HG02840 (cell line): ENCODE data around the gene AKT3.

Source experiments
- ATAC-seq: cut with Tn5 transposase; IDR thresholded peaks from one replicate; pipeline ENCODE4 v1.9.1; 2021; ENCODE audit warnings: mild to moderate bottlenecking, moderate library complexity, moderate number of reproducible peaks; ENCODE audit not compliant: unreplicated experiment, low FRiP score

The AKT3 gene

DNA sequence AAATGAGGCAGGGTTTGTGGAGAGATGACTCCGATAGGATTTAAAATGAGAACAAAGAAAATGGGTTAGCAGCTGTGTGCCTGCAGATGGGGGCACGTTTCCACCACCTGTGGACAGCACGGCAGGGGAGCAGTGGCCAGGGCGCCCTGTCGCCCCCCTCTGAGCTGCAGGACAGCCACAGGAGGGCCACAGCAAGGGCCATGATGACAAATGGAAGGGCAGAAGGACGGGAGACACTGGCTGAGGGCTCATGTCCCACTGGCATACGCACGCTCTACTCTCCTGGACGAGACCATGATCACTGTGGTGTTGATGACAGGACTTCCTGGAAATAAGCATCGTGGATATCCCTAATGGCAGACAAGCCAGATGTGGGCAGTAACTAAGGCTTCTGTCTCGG lies 353.2 kb downstream of the AKT3 start:
- ATAC-seq = no peak

DNA sequence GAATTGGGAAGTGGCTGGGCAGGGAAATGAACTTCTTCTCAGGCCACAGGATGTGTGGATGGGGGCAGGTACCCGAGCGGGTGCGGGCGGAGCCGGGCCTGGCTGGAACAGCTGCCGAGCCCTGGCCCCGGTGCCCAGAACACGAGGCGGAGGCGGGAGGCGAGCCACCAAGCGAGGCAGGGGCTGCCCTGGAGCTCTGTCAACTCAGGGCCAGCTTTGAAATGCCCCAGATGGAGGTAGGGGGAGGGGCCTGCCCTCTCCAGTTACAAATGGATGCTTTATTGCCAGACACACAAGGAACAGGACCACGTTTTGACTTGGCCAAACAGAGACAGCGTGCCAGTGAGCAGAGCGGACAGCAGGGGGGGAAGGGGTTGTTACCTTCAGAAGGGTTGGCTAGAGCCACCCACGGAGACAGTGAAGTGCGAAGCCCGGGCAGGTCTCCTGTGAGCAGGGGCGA lies 353.8 kb downstream of the AKT3 start:
- ATAC-seq = no peak

DNA sequence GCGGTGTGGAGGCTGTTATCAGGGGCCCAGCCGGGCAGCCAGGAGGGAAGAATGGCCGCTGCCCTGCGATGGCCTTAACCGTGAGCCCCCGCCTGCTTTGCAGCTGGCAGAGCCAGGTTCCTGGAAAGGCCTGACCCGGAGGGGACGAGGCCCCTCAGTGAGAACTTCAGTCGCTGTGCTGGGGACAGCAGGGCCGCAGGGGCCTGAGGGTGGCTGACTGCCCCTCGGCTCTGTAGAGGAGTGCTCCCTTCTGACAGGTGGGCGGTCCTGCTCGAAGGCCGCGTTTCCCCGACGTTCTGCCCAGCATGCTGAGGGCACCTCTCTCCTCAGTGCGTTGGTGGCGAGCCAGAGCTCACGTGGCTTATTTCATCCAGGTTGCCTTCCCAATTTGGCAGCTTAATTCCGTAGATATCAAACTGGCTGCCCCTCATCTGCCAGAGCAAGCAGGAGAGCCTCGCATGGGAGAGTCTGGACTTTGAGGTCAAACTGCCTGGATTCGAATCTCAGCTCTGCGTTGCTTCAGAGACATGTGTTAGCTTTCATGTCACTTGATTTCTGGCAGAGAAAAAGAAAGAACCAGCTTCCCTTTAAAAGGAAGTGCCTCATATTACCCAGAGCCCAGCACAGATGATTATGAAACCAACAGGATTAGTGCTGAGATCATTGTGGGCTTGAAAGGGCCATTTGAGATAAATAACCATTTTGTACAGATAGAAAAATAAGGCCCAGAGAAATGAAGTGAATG lies 354.4 kb downstream of the AKT3 start:
- no peak for ATAC-seq

DNA sequence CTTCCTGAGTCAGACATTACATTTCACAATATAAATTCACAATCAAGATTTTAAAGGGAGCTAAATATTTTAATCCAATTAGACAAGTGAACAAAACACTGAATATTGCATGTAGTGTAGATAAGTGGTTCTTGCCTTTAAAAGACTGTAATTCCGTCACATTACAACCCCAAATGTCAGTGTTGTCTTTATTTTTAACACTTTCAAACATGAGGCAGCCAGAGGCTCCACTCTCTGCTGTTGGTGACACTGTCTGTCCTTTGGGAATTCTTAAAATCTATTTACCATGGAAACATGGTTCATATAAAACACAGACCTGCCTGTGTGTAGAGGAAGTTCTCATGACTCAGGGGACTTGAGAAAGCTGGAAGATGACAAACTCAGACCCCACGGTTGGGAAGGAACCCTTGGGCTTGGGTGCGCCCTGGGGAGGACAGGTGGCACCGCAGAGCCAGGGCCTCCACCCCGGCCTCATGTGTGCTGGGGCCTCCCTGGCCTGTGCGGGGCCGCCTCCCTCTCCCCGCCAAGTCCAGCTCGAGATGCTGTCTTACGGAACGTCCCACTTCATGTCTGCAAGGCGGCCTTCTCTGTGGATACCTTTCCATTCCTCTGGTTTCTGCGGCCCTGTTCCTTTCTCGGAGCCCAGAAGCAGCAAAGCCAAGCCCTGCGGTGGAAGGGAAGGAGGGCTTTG lies 355.2 kb downstream of the AKT3 start:
- ATAC-seq = no peak

DNA sequence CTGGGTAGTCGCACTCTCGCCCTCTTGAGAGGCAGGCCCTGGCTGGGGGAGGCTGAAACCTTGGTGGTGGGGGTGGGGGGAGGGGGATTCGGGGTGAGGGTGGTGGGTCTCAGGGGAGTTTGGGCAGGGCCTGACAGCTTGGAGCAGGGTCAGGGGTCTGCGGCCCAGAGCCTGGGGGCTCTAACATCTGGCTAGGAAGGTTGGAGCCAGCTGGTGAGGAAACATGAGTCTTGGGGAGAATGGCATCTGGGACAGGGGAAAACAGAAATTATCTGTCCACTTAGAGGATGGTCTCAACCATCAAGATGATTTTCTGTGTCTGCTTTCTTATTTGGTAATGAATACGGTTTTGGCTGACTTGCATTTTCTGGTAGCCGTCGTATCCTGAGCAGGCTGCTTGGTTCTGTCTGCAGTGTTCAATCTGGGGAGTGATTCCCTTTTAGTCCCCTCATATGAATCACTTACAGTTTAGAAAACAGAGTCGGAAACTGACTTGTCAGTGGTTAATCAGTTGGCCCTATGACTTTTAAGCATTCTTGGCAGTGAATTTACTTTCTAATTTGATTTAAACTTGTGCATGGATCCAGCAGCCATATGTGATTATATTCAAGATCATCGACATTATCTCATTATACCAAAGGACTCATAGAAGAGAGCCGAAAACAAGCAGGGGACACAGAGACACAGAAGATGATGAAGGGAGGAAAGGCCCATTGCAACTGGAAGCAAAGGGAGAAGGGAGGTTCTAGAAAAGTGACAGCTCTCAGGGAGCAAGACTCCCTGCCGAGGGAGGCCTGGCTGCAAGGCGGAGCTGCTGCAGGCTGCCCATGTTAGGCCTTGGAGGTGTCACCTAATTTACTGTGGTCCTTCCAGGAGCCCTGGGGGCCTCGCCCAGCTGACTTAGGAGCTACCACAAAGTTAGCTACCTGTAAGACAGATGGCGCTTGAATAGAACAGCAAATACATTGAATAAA lies 356.6 kb downstream of the AKT3 start:
- no peak for ATAC-seq

DNA sequence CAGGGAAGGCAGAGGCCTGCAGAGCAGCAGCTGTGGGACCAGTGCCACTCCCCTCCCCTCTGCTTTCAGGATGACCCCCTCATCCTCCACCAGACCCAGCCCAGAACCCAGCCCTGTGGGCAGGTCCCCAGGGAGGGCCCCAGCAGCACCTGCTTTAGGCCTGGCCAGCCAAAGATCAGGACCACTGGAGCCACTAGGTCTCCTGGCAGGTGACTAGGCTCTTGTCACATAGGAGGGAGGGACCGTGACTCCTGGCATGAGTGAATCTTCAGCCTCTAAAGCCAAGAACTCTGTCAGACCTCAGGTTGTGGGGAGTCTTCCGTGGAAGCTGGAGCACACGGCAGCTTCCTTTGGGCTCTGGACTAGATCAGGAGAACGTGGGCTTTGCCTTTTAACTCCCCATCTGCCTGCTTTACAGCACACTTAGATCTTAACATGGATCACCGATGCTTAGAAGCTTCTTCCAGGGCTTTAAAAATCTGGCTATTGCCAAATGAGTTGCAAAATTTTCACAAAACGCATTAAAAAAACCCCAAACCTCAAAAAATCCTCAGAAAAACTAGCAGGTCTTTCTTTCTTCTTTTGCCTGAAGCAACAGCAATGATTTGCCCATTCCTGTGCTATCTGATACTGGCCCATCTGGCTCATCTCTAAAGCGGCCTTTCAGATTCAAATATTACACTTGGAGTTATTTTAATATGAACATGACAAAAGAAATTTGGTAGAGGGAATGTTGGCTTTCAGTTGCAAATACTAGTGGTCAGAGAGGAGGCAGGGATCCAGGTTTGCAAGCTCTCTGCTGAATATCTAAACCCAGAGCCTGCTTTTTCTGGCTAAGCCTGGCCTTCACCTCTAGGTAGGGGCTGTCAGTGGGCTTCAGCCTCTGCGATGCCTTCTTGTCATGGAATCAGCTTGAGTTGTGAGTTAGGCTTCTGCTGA lies 359.0 kb downstream of the AKT3 start:
- no peak for ATAC-seq

DNA sequence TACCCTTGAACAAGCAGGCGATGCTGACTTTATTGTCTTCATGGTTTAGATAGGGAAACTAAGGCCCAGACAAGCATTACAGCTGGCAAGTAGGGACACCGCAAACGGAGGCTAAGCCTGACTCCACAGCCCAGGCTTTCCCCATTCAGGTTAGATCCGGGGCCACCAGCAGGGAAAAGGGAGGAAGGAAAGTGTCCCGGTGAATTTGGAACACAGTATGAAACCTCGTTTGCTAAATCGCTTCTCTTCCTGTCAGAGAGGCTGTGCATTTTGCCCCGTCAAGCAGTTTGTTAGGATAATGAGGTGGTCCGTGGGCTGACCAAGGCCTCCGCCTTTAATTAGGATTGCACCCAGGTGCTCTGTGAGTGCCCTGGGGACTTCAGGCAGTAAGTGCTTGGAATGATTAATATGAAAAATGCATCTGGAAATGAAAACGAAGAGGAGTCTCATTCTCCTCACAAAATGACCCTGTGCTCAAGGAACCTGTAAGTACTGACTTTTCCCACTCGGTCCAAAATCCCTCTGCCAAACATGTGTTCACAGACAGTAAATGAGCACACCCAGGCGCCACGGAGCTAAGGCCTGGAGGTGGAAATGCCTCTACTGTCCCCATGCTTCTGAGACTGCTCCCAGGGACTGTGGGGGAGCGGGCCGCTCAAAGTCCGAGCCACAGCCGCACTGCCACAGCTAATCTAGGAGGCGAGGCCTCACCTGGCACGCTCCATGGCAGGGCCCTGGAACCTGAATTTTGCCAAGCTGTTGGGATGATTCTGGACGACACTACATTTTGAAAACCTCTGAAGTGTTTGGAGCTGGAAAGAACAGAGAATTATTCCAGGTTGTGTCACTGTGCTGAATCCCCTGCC lies 360.1 kb downstream of the AKT3 start:
- ATAC-seq = no peak

DNA sequence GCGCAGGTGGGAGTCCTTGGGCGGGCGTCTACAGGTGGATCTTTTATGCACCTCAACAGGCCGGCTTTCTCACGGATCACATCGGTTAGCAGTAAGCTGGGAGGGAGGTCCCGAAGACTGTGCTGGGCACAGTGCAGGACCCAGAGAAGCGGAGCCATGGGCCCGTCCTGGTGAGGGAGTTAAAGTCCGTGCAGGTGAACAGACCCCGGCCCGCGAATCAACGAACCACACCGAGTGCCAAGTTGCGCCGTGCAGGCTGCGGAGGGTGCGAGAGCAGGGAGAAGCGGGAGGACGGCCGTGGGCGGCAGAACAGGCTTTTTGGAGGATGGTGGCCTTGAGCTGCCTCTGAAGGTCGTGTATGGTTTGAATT lies 360.9 kb downstream of the AKT3 start:
- no peak for ATAC-seq

DNA sequence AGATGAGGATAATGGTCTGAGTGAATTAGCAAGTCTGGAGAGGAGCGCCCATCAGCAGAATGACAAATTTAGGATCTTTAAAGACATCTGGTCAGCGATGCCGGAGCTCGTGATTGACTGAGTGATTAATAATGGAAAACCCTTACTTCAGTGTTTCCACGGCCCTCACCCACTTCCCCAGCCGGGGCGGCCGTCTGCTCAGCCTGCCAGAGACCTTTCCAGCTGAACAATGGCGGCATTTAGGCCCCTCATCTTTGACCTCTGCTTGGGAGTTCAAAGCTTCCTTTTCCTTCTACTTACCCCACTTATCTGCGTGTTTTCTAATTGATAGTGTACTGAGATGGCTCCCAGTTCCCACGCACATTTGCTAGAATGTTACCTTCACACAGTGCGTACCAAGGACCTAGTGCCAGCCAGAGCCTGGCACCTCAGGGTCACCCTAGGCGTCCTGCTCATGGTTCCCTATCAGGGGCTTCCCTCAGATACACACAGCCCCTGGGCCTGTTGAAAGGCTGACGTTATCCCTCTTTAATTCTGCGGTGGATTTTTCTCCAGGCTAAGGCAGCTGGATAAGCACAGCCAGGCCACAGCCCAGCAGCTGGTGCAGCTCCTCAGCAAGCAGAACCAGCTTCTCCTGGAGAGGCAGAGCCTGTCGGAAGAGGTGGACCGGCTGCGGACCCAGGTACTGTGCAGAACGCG lies 361.4 kb downstream of the AKT3 start:
- ATAC-seq = no peak

DNA sequence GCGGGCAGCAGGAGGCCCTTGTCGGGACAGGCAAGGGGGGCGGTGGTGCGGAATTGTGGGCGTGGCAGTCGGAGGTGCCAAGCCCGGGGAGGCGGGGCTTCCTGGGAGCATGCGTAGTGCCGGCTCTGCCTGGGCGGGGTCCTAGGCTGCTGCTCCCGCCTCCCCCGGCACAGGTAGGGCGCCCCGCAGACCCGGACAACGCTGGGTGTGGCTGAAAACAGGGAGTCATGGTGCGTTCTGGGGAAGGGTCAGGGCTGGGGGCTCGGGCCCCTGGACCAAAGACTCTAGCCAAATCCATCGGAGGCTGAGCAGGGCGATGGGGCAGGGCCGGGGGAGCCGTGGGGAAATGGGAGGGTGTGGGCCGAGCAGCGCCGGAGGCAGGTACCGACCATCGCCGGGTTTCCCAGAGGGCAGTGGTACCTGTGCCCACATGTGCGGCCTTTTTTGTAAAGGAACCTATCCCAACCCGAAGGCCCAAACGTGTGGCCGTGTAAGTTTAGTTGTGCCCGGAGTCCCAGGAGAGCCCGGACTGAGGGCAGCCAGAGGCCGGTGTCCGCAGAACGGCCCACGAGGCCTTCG lies 362.3 kb downstream of the AKT3 start:
- no peak for ATAC-seq

DNA sequence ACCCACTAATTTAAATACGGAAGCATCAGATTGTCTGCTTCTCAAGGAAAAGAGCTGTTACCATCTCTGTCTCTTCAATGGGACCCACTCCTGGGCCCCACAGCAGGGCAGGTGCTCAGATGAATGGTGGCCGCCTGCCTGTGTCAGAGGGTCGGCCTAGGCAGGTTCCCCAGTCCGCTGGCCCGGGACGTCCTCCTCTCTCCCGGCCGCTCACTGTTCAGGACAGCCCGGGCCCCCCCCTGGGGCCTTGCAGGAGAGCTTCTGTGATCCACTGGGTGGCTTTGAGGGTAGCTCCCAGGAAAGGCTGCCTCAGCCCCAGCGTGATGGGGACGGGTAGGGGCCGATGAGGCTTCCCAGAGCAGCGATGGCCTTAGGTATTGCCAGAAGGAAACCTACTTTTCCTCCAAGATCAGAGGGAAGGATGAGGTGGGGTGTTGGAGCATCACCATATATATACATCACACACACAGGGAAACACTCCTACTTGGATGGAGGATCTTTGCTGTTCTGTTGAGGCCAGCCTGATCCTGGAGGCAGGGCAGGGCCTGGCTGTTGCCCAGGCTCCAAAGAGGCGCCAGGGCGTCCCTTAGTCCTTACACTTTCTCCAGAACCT lies 362.9 kb downstream of the AKT3 start:
- ATAC-seq = no peak

DNA sequence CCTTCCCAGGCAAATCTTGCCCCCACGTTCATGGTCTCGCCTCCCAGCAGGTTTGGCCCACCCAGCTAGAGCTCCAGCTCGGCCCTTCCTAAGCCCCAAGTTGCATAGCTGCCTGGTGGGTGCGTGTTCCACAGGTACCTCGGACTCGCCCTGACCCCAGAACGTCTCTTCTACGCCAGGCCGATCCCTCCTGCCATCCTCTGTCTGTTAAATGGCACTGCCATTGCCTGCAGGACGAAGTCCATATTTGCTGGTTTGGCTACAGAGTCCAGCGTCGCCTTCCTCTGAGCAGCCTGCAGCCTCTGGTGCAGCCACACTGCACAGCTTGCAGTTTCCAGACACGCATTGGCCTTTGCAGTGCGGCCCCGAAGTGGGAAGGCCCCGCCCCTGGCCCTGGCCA lies 366.1 kb downstream of the AKT3 start:
- no peak for ATAC-seq

DNA sequence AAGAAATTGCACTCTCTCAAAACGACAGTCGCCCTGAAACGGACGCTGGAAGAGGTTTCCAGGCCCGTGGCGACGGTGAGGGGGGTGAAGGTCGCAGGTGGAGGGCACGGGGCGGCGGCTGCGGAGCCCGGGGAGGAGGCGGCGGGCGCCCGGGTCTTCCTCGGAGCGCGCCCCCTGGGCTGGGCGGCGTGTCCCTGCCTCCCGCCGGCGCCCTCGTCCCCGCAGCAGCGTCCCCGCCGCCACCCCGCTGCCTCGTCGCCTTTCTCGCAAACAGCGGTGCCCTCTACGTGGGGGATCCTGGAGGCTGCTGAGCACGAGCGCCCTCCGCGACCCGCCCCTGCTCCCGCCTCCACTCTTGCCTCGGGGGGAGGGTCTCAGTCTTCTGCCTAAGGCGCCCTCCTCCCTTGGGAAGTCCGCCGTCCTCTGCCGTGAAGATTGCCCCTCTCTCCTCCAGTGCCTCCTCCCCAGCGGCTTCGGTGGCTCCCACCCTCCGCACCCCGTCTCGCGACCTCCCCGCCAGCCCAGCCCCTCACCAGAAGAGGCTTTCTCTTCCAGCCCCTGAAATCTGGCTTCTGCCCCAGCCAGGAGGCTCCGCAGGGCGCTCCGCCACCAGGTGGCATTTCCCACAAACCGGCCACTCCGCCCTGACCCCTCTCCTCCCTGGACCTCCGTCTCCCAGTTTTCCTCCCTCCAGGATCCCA lies 366.8 kb downstream of the AKT3 start:
- no peak for ATAC-seq

DNA sequence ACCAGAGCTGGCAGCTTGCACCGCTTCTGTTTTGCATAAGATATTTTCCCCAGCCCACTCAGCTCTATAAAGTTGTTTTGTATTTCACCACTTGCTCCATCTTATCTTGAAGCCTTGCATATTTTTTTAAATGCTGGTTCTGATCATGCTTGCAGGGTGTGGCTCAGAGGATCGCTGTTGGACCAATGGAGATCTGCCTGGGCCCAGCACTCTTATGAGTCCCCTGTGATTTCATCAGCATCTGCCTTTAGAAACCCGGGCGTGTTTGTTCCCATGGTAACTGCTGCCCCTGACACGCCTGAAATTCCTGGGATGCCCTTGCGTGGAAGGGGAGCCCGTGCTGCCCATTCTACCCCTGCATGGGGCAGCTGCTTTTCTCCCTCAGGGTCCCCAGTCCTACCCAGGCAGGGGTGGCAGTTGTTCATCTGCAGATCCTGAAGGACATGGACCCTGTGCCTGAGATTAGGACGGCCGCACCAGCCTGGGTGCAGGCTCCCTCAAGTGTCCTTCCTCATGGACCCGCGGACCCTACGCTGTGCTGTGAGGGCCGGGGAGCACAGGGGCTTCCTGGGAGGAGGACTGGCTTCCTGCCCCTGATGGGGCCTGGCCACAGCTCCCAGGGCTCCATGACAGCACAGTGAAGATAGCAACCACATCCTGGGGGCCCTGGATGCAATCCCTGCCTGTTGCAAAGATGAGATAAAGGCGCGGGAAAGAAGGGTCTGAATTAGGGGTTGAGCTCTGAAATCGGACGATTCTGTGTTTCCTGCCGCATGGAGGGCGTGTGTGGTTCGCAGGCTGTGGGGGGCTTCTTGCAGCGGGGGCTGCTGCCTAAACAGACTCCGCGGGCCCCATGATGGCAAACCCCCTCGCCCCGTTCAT lies 367.7 kb downstream of the AKT3 start:
- no peak for ATAC-seq

DNA sequence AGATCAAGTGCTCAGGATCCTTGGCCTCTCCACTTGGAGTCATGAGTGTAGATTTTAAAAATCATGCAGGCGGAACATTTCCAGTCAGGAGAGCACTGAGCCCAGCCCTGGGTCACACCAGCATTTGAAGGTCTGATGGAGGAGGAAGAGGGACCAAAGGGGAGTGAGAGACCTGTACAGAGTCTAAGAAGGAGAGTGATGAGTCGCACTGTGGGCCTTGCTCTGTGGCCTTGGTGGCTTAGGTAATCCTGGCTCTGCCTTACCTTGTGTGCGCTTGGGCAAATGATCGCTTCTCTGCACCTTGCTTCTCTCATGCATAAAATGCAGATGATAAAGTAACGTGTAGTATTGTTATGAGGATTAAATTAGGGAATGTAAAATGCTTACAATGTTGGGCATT lies 368.9 kb downstream of the AKT3 start:
- ATAC-seq = no peak

DNA sequence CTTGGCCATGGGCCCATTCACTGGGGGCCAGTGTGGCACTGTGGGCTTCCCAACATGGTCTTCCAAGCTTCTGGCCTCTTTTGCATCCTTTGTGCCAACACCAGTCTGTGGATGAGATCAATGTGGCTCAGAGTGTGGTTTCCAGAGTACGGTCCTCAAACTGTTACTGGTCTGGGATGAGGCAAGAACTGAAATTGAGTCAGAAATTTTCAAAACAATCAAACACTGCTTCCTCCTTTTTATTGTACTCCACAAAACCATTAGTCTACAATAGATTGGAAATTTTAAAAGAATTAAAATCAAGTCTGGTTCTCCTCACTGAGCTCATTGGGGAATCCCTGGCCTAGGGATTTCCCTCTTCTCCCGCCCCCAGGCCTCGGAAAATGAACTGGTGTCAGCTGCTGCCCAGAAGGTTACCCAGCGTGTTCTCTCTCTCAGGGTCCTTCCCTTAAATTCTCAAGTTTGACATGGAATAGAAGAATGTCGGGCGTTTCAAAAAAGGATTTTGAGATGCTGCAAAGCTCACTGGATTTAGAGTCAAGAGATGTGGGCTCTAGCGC lies 372.2 kb downstream of the AKT3 start:
- no peak for ATAC-seq
